Kasumi-1 (cell line): Measurements from ENCODE around the gene PRKAR2B.
"Not testable (repeated sequence)": the region's sequence is repeated elsewhere in the genome, so short reads cannot be mapped to it uniquely, and the experiment has no call there.

Source experiments
- DNase-seq, 2 experiments: peaks; one replicate each; lab custom pipeline; 2025; lab: John Stamatoyannopoulos, UW

PRKAR2B gene

DNA sequence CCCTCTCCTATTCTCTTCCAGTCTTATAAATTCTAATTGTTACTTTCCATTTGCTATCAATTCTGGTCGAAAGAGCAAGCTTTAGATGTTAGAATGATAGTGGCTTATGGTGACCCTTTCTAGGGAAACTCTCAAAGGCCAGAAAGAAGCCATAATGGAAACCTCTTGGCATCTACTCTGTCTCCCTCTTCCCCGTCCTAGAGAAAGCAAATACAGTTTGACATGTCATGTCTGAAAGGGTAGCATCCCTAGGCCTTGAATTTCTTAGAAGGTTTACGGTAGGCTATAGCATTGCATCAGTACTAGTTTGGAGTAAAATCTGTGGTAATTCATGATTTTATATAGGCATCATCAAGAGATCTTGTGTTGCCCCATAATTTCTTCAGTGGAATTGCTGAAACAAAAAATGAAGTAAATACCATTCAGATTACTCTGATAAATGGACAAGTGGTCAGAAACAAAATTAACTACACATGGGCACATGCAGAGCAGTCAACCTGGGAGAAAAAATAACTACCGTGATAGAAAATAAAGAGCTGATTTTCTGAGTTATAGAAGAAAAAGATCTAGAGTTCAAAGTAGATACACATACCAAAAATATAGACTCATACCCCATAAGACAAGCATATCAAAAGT lies 4.4 kb downstream of the PRKAR2B start:
- DNase-seq, result no peak

DNA sequence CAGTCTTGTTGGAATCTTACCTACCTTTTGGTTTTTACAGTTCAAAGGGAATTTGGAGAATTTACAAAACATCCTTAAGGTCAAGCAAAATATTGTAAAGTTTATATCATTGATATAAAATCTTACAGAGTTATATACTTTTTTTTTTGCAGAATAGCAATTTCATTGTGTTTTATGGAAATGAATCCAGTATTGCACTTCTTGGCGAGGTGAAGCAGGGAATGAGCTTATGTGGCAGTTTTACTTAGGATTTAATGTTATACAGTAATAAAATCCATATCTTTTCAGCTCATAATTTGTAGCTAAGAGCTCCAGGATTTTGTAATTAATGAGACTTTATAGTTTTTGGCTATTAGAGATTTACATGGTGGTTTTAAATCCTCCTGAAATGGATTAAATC lies 5.0 kb downstream of the PRKAR2B start:
- DNase-seq, result no peak

DNA sequence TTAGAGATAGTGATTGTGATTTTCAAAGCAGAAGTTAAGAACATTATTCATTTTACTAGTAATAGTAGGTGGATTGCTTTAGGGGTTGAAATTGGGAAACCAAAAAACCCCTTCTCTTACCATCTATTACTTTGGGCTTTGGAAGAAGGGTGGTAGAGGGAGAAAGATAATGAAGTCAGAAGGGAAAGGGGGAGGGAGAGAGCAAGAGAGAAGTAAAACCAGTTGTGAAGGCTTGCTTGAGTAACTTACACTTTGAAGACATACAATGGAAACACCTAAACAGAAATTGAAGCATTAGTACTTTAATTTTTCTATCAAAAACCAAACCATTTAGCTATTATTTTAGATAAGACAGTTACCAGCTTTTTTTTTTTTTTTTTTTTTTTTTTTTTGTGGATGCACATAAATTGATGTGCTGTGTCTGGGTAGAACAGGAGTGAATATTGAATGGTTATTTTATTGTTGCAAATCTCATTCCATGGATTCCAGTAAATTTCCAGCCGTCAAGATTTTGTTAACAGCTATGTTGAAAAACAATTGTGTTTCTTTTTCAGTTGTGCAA lies 5.5 kb downstream of the PRKAR2B start:
- no peak for DNase-seq

- DNase-seq, result no peak
These were observed 6.9 kb downstream of the PRKAR2B start for GRCh38 chr7:107051376-107051775.

- DNase-seq, result not testable (repeated sequence)
These were observed 10.5 kb downstream of the PRKAR2B start for GRCh38 chr7:107054965-107055364.

- DNase-seq, result not testable (repeated sequence)
These were observed 11.6 kb downstream of the PRKAR2B start for GRCh38 chr7:107056058-107056457.

DNA sequence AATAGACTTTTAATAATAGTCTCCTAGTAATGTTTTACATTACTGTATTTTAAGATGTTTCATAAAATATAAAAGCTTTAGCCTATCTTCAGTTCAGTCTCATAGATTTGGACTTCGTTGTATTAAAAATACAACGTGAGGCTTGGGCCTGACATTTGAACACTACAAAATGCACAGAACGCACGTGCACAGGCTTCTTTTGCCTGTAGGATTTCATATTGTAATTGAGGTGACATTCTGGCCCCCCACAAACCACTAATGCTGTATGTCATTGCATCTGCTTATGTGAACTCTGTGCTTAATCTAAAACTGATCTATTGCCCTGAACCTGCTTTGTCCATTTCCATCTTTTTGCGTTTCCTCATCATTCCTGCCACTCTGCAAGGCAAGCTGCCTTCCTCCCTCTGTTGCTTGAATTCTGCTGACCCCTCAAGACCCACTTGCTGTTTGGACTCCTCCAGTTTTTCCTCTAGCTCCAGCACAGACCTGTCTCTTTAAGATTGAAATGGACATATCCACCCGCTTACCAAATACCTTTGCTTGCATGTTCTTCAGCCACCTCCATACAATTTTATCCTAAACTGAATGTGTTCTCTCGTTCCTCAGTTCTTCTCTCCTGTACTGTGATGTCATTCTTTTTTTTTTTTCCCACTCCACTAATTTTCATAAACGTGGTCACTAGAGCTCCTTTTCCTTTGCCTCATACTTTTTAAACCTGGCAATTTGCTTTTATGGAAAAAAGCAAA lies 12.4 kb downstream of the PRKAR2B start:
- DNase-seq, result no peak

- no peak for DNase-seq
These were observed 12.9 kb downstream of the PRKAR2B start for GRCh38 chr7:107057474-107057833.

- DNase-seq, result no peak
These were observed 15.0 kb downstream of the PRKAR2B start for GRCh38 chr7:107059468-107059867.

GRCh38 chr7:107063245-107064120 lies 19.0 kb downstream of the PRKAR2B start:
- DNase-seq, result no peak

GRCh38 chr7:107064255-107064654 lies 19.8 kb downstream of the PRKAR2B start:
- DNase-seq, result no peak

- no peak for DNase-seq
These were observed 21.4 kb downstream of the PRKAR2B start for GRCh38 chr7:107065929-107066247.

DNA sequence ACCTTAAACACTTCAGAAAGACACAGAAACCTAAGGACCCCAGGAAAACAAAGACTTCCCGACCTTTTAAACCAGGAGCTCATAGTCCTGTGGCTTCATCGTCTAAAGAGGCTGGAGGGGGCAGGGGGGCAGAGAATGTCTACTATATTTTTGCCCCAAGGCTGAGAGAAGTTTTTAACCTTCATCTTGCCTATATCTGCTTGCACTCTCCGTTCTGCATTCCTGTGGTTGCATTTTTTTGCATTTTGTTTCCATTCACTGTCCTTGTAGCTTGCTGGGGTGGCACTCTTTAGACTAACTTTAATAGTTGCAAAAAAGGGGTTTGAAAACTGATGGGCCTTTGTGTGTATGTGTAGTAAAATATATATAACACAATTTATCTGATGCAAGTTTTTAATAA lies 23.7 kb downstream of the PRKAR2B start:
- no peak for DNase-seq

DNA sequence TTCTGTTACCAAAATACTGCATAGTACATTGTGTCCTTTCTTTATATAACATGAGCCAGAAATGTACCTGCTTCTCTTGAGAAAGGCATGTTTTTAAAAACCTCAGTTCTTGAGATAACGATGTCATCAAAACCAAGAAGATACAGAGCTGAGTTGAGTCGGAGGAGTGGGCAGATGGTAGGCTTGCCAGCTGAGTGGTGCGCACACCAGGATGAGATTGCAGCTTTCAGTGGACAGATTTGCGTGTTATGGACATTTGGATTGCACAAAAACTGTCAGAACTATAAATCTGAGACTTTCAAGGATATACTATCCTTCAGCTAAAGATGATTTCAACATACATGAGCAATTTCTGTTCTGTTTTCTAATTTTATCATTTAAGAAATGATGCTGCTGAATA lies 25.0 kb downstream of the PRKAR2B start:
- DNase-seq, result no peak

GRCh38 chr7:107070710-107071109 lies 26.2 kb downstream of the PRKAR2B start:
- DNase-seq, result no peak

GRCh38 chr7:107071129-107071528 lies 26.6 kb downstream of the PRKAR2B start:
- no peak for DNase-seq

DNA sequence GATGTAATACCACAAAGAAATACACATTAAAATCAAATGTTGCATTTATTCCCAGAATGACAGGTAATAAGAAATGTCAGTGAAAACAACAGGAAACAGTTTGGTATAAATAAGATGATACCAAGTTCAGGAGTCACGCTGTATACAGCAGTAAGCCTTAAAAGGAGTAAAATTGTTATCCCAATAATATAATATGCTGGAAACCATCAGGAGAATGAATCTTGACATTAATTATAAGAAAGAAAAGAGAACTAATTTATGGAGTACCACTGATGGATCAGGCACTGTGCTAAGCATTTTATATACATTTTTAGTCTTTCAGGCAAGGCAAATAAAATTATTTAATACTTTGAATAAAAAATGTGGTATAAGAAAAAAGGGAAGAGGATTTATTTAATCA lies 27.6 kb downstream of the PRKAR2B start:
- DNase-seq, result no peak

- no peak for DNase-seq
These were observed 31.5 kb downstream of the PRKAR2B start for GRCh38 chr7:107075863-107076574.

GRCh38 chr7:107076781-107077698 lies 32.5 kb downstream of the PRKAR2B start:
- no peak for DNase-seq

DNA sequence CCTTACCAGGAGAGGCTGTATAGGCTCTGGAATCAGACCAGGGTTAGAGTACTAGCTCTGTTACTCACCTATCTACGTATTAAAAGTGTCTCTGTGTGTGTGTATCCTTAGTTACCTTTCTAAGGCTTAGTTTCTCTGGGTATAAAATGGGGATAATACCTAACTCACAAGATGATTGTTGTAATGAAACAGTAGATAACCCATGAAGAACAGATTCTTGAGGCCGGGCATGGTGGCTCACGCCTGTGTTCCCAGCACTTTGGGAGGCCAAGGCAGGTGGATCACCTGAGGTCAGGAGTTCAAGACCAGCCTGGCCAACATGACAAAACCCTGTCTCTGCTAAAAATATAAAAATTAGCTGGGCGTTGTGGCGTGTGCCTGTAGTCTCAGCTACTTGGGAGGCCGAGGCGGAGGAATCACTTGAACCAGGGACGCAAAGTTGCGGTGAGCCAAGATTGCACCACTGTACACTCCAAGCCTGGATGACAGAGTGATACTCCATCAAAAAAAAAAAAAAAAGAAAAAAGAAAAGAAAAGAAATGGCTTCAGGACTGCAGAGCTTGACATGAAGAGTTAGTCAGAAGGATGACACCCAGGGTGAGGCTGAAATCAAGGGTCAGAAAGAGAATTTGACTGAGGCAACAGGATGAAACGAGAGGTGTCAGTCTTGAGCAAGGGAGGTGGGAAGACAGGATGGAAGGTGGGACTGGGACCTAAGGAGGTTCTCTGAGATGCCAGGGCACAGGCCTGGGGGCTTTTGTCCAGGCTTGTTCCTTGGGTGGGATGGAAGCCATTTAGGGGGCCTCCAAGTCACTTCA lies 33.4 kb downstream of the PRKAR2B start:
- DNase-seq, result no peak
